GM19452 (cell line): Measurements from ENCODE around the gene TCEAL8.

Experiments
- ATAC-seq: cut with Tn5 transposase; IDR thresholded peaks from one replicate; pipeline ENCODE4 v1.9.1; 2021; ENCODE audit not compliant: unreplicated experiment

The TCEAL8 gene

GRCh38 chrX:103215425-103215991 lies 39.4 kb downstream of the TCEAL8 start:
- ATAC-seq = peak; percentile 27

GRCh38 chrX:103214870-103215424 lies 40.0 kb downstream of the TCEAL8 start, which contains the start of gene BEX4:
TSS of gene BEX4 (plus strand) at chrX:103215108. CDS start at chrX:103216154, 1,046 bp downstream.
- peak; percentile 90 for ATAC-seq

- ATAC-seq = no peak
Measured at GRCh38 chrX:103212749-103213457, 42.1 kb downstream of the TCEAL8 start.

GRCh38 chrX:103211012-103211715 lies 43.8 kb downstream of the TCEAL8 start:
- ATAC-seq = no peak

- ATAC-seq = no peak
Measured at GRCh38 chrX:103210056-103210455, 44.9 kb downstream of the TCEAL8 start.
